ENCODE results near the gene TSEN54.

The TSEN54 gene

DNA sequence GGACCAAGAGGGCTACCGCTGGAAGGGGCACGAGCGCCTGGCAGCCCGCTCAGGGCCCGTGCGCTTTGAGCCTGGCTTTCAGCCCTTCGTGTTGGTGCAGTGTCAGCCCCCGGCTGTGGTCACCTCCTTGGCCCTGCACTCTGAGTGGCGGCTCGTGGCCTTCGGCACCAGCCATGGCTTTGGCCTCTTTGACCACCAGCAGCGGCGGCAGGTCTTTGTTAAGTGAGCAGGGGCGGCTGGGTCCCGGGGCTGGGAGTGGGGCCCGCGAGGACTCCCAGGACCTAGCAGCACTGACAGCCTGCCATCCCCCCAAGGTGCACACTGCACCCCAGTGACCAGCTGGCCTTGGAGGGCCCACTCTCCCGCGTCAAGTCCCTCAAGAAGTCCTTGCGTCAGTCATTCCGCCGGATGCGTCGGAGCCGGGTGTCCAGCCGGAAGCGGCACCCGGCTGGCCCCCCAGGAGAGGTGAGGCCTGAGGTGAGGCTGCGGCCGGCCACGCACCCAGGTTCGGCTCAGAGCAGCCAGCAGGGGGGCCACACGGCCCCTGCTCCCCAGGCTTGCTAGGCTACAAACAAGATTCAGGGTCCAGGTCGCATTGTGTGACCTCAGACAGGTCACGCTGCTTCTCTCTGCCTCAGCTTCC, 53.8 kb downstream of the TSEN54 start:
- TF ChIP-seq ZNF274 (IDR thresholded peaks at IDR 0.05; ENCODE audit: low read depth, low read length) (no peak), SUZ12 (IDR thresholded peaks at IDR 0.05; ENCODE audit: extremely low read depth, insufficient read depth, insufficient read length) (no peak), YY1 (IDR thresholded peaks at IDR 0.05; ENCODE audit: insufficient read depth, insufficient read length) (no peak)

GRCh38 chr17:75570772-75571171, 54.4 kb downstream of the TSEN54 start:
- H3K4me3 ChIP-seq (ENCODE audit: insufficient read length, low read depth), result no peak overlapping the region
- TF ChIP-seq ZNF274 (IDR thresholded peaks at IDR 0.05; ENCODE audit: low read depth, low read length) (no peak), YY1 (IDR thresholded peaks at IDR 0.05; ENCODE audit: insufficient read depth, insufficient read length) (no peak), SUZ12 (IDR thresholded peaks at IDR 0.05; ENCODE audit: extremely low read depth, insufficient read depth, insufficient read length) (no peak)
- peaks cover 5% of the 10 kb centered on the region for H3K4me1 ChIP-seq (ENCODE audit: insufficient read depth, insufficient read length)
- no peak for DNase-seq (ENCODE audit: low read depth, low spot score)
- peaks cover 57% of the 10 kb centered on the region for H3K36me3 ChIP-seq (ENCODE audit: insufficient read depth, insufficient read length, low read length)
- H3K27me3 ChIP-seq (ENCODE audit: insufficient read depth, insufficient read length), result no peaks in the 10 kb centered on the region
- no peak overlapping the region for H3K9ac ChIP-seq (ENCODE audit: insufficient read length, low read depth)
- H3K9me3 ChIP-seq (ENCODE audit: insufficient read depth, low read length), result no peaks in the 10 kb centered on the region

More for the DNA sequence above, 53.8 kb downstream of the TSEN54 start:
- peaks cover 59% of the 10 kb centered on the region for H3K36me3 ChIP-seq (ENCODE audit: insufficient read depth, insufficient read length, low read length)
- H3K9me3 ChIP-seq (ENCODE audit: insufficient read depth, low read length), result no peaks in the 10 kb centered on the region
- no peak for DNase-seq (ENCODE audit: low read depth, low spot score)
- H3K27me3 ChIP-seq (ENCODE audit: insufficient read depth, insufficient read length), result no peaks in the 10 kb centered on the region
- H3K9ac ChIP-seq (ENCODE audit: insufficient read length, low read depth), result no peak overlapping the region
- no peak overlapping the region for H3K4me3 ChIP-seq (ENCODE audit: insufficient read length, low read depth)
- H3K4me1 ChIP-seq (ENCODE audit: insufficient read depth, insufficient read length), result peaks cover 9% of the 10 kb centered on the region

DNA sequence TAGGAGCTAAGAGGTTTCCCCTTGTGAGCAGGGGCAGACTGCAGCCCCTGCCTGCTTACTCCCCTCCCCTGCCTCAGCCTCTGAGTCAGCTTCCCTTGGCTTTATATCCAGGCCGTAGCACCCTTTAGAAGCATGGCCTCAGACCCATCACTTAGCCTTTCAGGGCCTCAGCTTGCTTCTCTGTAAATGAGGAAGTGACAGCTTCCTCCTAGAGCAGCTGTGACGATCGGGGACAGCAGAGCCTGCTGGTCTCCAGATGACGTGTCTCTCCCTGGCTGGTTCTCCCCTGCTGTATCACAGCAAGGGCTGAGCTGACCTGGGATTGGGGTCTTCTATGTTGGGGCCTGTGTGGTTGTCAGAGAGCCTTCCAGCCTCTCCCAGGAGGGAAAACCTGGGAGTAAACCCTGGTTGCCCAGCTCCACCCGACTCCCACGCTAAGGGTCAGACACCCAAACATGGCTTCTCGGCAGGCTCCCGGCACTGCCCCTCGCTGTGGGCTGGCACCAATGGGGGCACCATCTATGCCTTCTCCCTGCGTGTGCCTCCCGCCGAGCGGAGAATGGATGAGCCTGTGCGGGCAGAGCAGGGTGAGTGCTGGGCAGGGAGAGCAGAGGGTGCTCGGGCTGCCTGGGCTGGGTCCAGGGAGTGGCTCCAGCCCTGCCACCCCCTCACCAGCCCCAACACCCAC, 55.0 kb downstream of the TSEN54 start:
- Histone ChIP-seq H3K4me3 (ENCODE audit: insufficient read length, low read depth) (no peak overlapping the region), H3K27me3 (ENCODE audit: insufficient read depth, insufficient read length) (no peaks in the 10 kb centered on the region)
- no peak for DNase-seq (ENCODE audit: low read depth, low spot score)

GRCh38 chr17:75571885-75572215, 55.5 kb downstream of the TSEN54 start:
- Histone ChIP-seq H3K9me3 (ENCODE audit: insufficient read depth, low read length) (no peaks in the 10 kb centered on the region), H3K4me3 (ENCODE audit: insufficient read length, low read depth) (no peak overlapping the region), H3K9ac (ENCODE audit: insufficient read length, low read depth) (no peak overlapping the region), H3K27me3 (ENCODE audit: insufficient read depth, insufficient read length) (no peaks in the 10 kb centered on the region), H3K36me3 (ENCODE audit: insufficient read depth, insufficient read length, low read length) (peaks cover 46% of the 10 kb centered on the region), H3K4me1 (ENCODE audit: insufficient read depth, insufficient read length) (peaks cover 5% of the 10 kb centered on the region)
- DNase-seq (ENCODE audit: low read depth, low spot score), result no peak
- TF ChIP-seq SUZ12 (IDR thresholded peaks at IDR 0.05; ENCODE audit: extremely low read depth, insufficient read depth, insufficient read length), result no peak
- TF ChIP-seq YY1 (IDR thresholded peaks at IDR 0.05; ENCODE audit: insufficient read depth, insufficient read length), result no peak
- no peak for TF ChIP-seq ZNF274 (IDR thresholded peaks at IDR 0.05; ENCODE audit: low read depth, low read length)

More for the DNA sequence above, 55.0 kb downstream of the TSEN54 start:
- TF ChIP-seq SUZ12 (IDR thresholded peaks at IDR 0.05; ENCODE audit: extremely low read depth, insufficient read depth, insufficient read length) (no peak), YY1 (IDR thresholded peaks at IDR 0.05; ENCODE audit: insufficient read depth, insufficient read length) (no peak), ZNF274 (IDR thresholded peaks at IDR 0.05; ENCODE audit: low read depth, low read length) (no peak)
- Histone ChIP-seq H3K4me1 (ENCODE audit: insufficient read depth, insufficient read length) (peaks cover 5% of the 10 kb centered on the region), H3K9ac (ENCODE audit: insufficient read length, low read depth) (no peak overlapping the region), H3K36me3 (ENCODE audit: insufficient read depth, insufficient read length, low read length) (peaks cover 51% of the 10 kb centered on the region), H3K9me3 (ENCODE audit: insufficient read depth, low read length) (no peaks in the 10 kb centered on the region)

DNA sequence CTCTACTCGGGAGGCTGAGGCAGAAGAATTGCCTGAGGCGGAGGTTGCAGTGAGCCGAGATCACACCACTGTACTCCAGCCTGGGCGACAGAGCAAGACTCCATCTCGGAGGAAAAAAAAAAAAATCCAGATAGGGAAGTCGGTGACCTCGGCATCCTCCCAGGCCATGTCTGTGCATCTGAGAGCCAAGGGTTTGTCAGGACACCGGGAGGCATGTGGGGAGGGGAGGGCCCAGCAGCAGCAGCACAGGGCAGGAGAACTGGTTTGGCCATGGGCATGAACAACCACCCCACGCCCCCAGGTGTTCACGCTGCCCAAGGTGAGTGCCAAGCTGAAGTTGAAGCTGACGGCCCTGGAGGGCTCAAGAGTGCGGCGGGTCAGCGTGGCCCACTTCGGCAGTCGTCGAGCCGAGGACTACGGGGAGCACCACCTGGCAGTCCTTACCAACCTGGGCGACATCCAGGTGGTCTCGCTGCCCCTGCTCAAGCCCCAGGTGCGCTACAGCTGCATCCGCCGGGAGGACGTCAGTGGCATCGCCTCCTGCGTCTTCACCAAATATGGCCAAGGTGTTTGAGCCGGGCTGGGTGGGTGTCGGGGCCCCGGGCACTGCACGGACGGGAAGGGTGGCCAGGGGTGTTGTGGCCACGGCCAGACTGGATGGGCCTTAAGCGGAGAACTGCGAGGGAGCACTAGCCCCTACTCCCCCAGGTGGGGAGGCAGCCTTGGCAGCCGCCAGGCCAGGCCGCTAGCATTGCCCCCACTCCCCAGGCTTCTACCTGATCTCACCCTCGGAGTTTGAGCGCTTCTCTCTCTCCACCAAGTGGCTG, 56.6 kb downstream of the TSEN54 start:
- peaks cover 44% of the 10 kb centered on the region for H3K36me3 ChIP-seq (ENCODE audit: insufficient read depth, insufficient read length, low read length)

GRCh38 chr17:75573540-75573957, 57.2 kb downstream of the TSEN54 start:
- TF ChIP-seq YY1 (IDR thresholded peaks at IDR 0.05; ENCODE audit: insufficient read depth, insufficient read length) (no peak), SUZ12 (IDR thresholded peaks at IDR 0.05; ENCODE audit: extremely low read depth, insufficient read depth, insufficient read length) (no peak), ZNF274 (IDR thresholded peaks at IDR 0.05; ENCODE audit: low read depth, low read length) (no peak)
- H3K27me3 ChIP-seq (ENCODE audit: insufficient read depth, insufficient read length), result no peaks in the 10 kb centered on the region
- H3K9me3 ChIP-seq (ENCODE audit: insufficient read depth, low read length), result no peaks in the 10 kb centered on the region
- peaks cover 42% of the 10 kb centered on the region for H3K36me3 ChIP-seq (ENCODE audit: insufficient read depth, insufficient read length, low read length)
- H3K9ac ChIP-seq (ENCODE audit: insufficient read length, low read depth), result no peak overlapping the region
- DNase-seq (ENCODE audit: low read depth, low spot score), result no peak
- H3K4me3 ChIP-seq (ENCODE audit: insufficient read length, low read depth), result no peak overlapping the region
- H3K4me1 ChIP-seq (ENCODE audit: insufficient read depth, insufficient read length), result peaks cover 5% of the 10 kb centered on the region

More for the DNA sequence above, 56.6 kb downstream of the TSEN54 start:
- H3K27me3 ChIP-seq (ENCODE audit: insufficient read depth, insufficient read length), result no peaks in the 10 kb centered on the region
- H3K9me3 ChIP-seq (ENCODE audit: insufficient read depth, low read length), result no peaks in the 10 kb centered on the region
- H3K4me1 ChIP-seq (ENCODE audit: insufficient read depth, insufficient read length), result peaks cover 5% of the 10 kb centered on the region
- no peak overlapping the region for H3K9ac ChIP-seq (ENCODE audit: insufficient read length, low read depth)
- TF ChIP-seq YY1 (IDR thresholded peaks at IDR 0.05; ENCODE audit: insufficient read depth, insufficient read length), result no peak
- DNase-seq (ENCODE audit: low read depth, low spot score), result no peak
- H3K4me3 ChIP-seq (ENCODE audit: insufficient read length, low read depth), result no peak overlapping the region

DNA sequence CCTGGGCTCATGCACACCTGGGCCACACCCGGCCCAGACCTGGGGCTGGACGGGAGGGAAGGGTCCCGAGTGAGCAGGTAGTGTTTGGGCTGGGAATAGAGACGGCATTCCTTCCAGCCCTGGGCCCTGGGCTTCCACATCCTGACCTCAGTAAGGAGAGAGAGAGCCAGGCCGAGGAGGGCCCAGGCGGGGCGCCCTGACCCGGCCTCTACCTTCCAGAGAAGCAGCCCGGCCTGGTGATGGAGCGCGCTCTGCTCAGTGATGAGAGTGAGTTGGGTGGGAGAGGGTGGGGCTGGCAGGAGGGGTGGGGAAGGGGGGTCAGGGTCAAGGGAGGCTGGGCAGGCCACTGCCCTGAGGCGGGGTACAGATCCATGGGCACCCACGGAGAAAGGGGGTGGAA, 57.7 kb downstream of the TSEN54 start:
- H3K27me3 ChIP-seq (ENCODE audit: insufficient read depth, insufficient read length), result no peaks in the 10 kb centered on the region
- H3K9me3 ChIP-seq (ENCODE audit: insufficient read depth, low read length), result no peaks in the 10 kb centered on the region
- H3K4me3 ChIP-seq (ENCODE audit: insufficient read length, low read depth), result no peak overlapping the region
- DNase-seq (ENCODE audit: low read depth, low spot score), result no peak
- H3K36me3 ChIP-seq (ENCODE audit: insufficient read depth, insufficient read length, low read length), result peaks cover 38% of the 10 kb centered on the region
- peaks cover 8% of the 10 kb centered on the region for H3K4me1 ChIP-seq (ENCODE audit: insufficient read depth, insufficient read length)
- no peak overlapping the region for H3K9ac ChIP-seq (ENCODE audit: insufficient read length, low read depth)
- no peak for TF ChIP-seq SUZ12 (IDR thresholded peaks at IDR 0.05; ENCODE audit: extremely low read depth, insufficient read depth, insufficient read length)
- no peak for TF ChIP-seq YY1 (IDR thresholded peaks at IDR 0.05; ENCODE audit: insufficient read depth, insufficient read length)
- no peak for TF ChIP-seq ZNF274 (IDR thresholded peaks at IDR 0.05; ENCODE audit: low read depth, low read length)

All from NT2/D1 (cell line).